H1 (cell line): ENCODE measurements around the gene CUL1. TPM values are rescaled to one million over a fixed set of nuclear protein-coding genes. Genes with fewer than 3 reads are reported as not detected.

Experiments used
- CTCF ChIA-PET: fragments of 300-600 bp; sonication (Branson Sonifier 250); formaldehyde crosslinking; loops from one replicate; lab custom pipeline; 2021; ENCODE audit not compliant: partially characterized antibody; lab: Charles Lee
- POLR2A ChIA-PET: fragments of 300-600 bp; sonication (Branson Sonifier 250); formaldehyde crosslinking; loops from one replicate; lab custom pipeline; 2021; ENCODE audit warnings: inconsistent platforms; ENCODE audit not compliant: partially characterized antibody; lab: Charles Lee
- DNase-seq, 2 experiments: peaks; one replicate each; pipeline versions ENCODE4 v3.0.0 to v3.0.0-alpha.2; 2010 to 2022; ENCODE audit warnings: low spot score in 2 of 2, low read depth in 1 of 2, mixed read lengths in 1 of 2
- FAIRE-seq: peaks from 2 replicates; lab custom pipeline; 2011; peaks lifted over from hg19 to GRCh38; lab: Jason Lieb, UNC
- H2AFZ ChIP-seq: 2 replicates; pipeline ENCODE4 v1.8.1; 2012; ENCODE audit warnings: low read length, inconsistent platforms
- H2AK5ac ChIP-seq: 2 replicates; pipeline ENCODE4 v1.6.1; 2013; ENCODE audit warnings: low read depth, low read length
- H2BK120ac ChIP-seq: replicated peaks from 2 replicates; pipeline ENCODE3; 2013; ENCODE audit warnings: low read depth, low read length, inconsistent platforms
- H2BK12ac ChIP-seq: 2 replicates; pipeline ENCODE4 v1.6.1; 2013; ENCODE audit warnings: low read depth, low read length
- H2BK15ac ChIP-seq: 2 replicates; pipeline ENCODE4 v1.6.1; 2013; ENCODE audit warnings: low read length
- H2BK20ac ChIP-seq: 2 replicates; pipeline ENCODE4 v1.6.1; 2013; ENCODE audit warnings: low read length
- H2BK5ac ChIP-seq: 2 replicates; pipeline ENCODE4 v1.6.1; 2013; ENCODE audit warnings: low read depth, low read length
- H3K14ac ChIP-seq: 2 replicates; pipeline ENCODE4 v1.6.1; 2013; ENCODE audit warnings: inconsistent platforms; ENCODE audit not compliant: insufficient read length
- H3K18ac ChIP-seq: 2 replicates; pipeline ENCODE4 v1.6.1; 2013; ENCODE audit warnings: low read length; ENCODE audit errors: extremely low read depth
- H3K23ac ChIP-seq: 2 replicates; pipeline ENCODE4 v1.6.1; 2013; ENCODE audit warnings: inconsistent platforms; ENCODE audit not compliant: insufficient read length
- H3K23me2 ChIP-seq: 2 replicates; pipeline ENCODE4 v1.6.1; 2013; ENCODE audit warnings: low read depth, low read length
- H3K27ac ChIP-seq: 2 replicates; pipeline ENCODE4 v1.6.1; 2011; ENCODE audit warnings: low read depth, low read length, inconsistent platforms
- H3K27me3 ChIP-seq, 4 experiments: replicated peaks in 1 of 4; 1 replicate in 1 of 4; 2 replicates in 3 of 4; pipeline versions ENCODE4 v1.6.1 to v1.8.1; 2011 to 2013; ENCODE audit warnings: low read length in 3 of 4, mild to moderate bottlenecking in 3 of 4, inconsistent platforms in 2 of 4, mixed read lengths in 2 of 4, moderate library complexity in 1 of 4; ENCODE audit not compliant: control insufficient read depth in 3 of 4, insufficient read depth in 3 of 4; ENCODE audit errors: extremely low read depth in 1 of 4
- H3K36me3 ChIP-seq, 4 experiments: 2 replicates each; pipeline versions ENCODE4 v1.6.1 to v1.8.1; 2011 to 2013; ENCODE audit warnings: mild to moderate bottlenecking in 4 of 4, low read length in 3 of 4, moderate library complexity in 2 of 4, control low read depth in 1 of 4, inconsistent platforms in 1 of 4; ENCODE audit not compliant: insufficient read depth in 4 of 4, control insufficient read depth in 2 of 4
- H3K4ac ChIP-seq: replicated peaks from 2 replicates; pipeline ENCODE3; 2013; ENCODE audit warnings: low read length, low read depth, mixed read lengths, inconsistent platforms; ENCODE audit not compliant: insufficient read length
- H3K4me1 ChIP-seq, 4 experiments: replicated peaks in 1 of 4; 1 replicate in 1 of 4; 2 replicates in 3 of 4; pipeline versions ENCODE4 v1.6.1 to v1.8.1; 2011 to 2013; ENCODE audit warnings: low read length in 3 of 4, inconsistent platforms in 2 of 4, mixed read lengths in 1 of 4; ENCODE audit not compliant: insufficient read depth in 4 of 4, control insufficient read depth in 3 of 4
- H3K4me2 ChIP-seq, 2 experiments: 2 replicates each; pipeline versions ENCODE4 v1.6.1 to v1.8.1; 2011 to 2013; ENCODE audit warnings: low read depth in 2 of 2, low read length in 2 of 2, control low read depth in 1 of 2, inconsistent platforms in 1 of 2, mild to moderate bottlenecking in 1 of 2; ENCODE audit not compliant: insufficient read depth in 1 of 2
- H3K4me3 ChIP-seq, 4 experiments: fragments of 200-600, 300-600 bp in 1 of 4; sonication (generic), shearing (Covaris generic), sonication (Bioruptor Twin) in 1 of 4; 2 replicates each; pipeline versions ENCODE4 v1.5.1 to v1.8.1; 2011 to 2016; ENCODE audit warnings: low read length in 4 of 4, low read depth in 3 of 4, control low read depth in 2 of 4, inconsistent platforms in 2 of 4, mild to moderate bottlenecking in 2 of 4, mixed read lengths in 1 of 4, moderate library complexity in 1 of 4; ENCODE audit not compliant: insufficient read depth in 2 of 4; ENCODE audit errors: extremely low read depth in 1 of 4
- H3K56ac ChIP-seq: replicated peaks from 2 replicates; pipeline ENCODE3; 2013; ENCODE audit warnings: low read depth, mild to moderate bottlenecking, mixed read lengths, low read length, inconsistent platforms; ENCODE audit not compliant: insufficient read length
- H3K79me1 ChIP-seq: 2 replicates; pipeline ENCODE4 v1.6.1; 2013; ENCODE audit warnings: low read depth, low read length, control low read depth
- H3K79me2 ChIP-seq, 2 experiments: 2 replicates each; pipeline versions ENCODE4 v1.6.1 to v1.8.1; 2012 to 2013; ENCODE audit warnings: low read length in 2 of 2, mild to moderate bottlenecking in 2 of 2, inconsistent platforms in 1 of 2; ENCODE audit not compliant: insufficient read depth in 2 of 2, control insufficient read depth in 1 of 2
- H3K9ac ChIP-seq, 4 experiments: replicated peaks in 1 of 4; 1 replicate in 1 of 4; 2 replicates in 3 of 4; pipeline versions ENCODE4 v1.6.1 to v1.8.1; 2011 to 2013; ENCODE audit warnings: low read depth in 3 of 4, low read length in 3 of 4, control low read depth in 2 of 4, mild to moderate bottlenecking in 2 of 4, moderate library complexity in 2 of 4, inconsistent platforms in 1 of 4; ENCODE audit errors: extremely low read depth in 1 of 4
- H3K9me3 ChIP-seq, 2 experiments: 2 replicates each; pipeline versions ENCODE4 v1.6.1 to v1.8.1; 2012 to 2013; ENCODE audit warnings: mild to moderate bottlenecking in 2 of 2, moderate library complexity in 2 of 2, control low read depth in 1 of 2, inconsistent platforms in 1 of 2, low read depth in 1 of 2, low read length in 1 of 2, mixed read lengths in 1 of 2; ENCODE audit not compliant: insufficient read depth in 2 of 2
- H4K20me1 ChIP-seq, 2 experiments: replicated peaks in 1 of 2; 2 replicates each; pipeline versions ENCODE3 to v1.8.1; 2011 to 2013; ENCODE audit warnings: inconsistent platforms in 2 of 2, low read length in 2 of 2, mild to moderate bottlenecking in 1 of 2; ENCODE audit not compliant: insufficient read depth in 2 of 2, control insufficient read depth in 1 of 2
- H4K5ac ChIP-seq: 2 replicates; pipeline ENCODE4 v1.6.1; 2013; ENCODE audit warnings: low read length, low read depth, mixed read lengths, inconsistent platforms; ENCODE audit not compliant: insufficient read length
- H4K8ac ChIP-seq: 2 replicates; pipeline ENCODE4 v1.8.0; 2013; ENCODE audit warnings: mild to moderate bottlenecking, moderate library complexity, low read length, inconsistent platforms; ENCODE audit not compliant: insufficient read depth; ENCODE audit errors: extremely low read depth
- H4K91ac ChIP-seq: replicated peaks from 2 replicates; pipeline ENCODE3; 2013; ENCODE audit warnings: low read length, mixed read lengths, inconsistent platforms; ENCODE audit not compliant: insufficient read length
- CBX8 ChIP-seq: fragments of 300-800, 300-1000 bp; sonication (generic); IDR thresholded peaks from 2 replicates; pipeline ENCODE4 v1.7.1; 2016; ENCODE audit warnings: low read depth, low read length, borderline replicate concordance
- CEBPB ChIP-seq: IDR thresholded peaks from 2 replicates; pipeline ENCODE4 v1.6.1; 2012; ENCODE audit warnings: low read depth, low read length
- EGR1 ChIP-seq: IDR thresholded peaks from 2 replicates; pipeline ENCODE4 v1.6.1; 2011; ENCODE audit warnings: low read depth, low read length, borderline replicate concordance
- HDAC6 ChIP-seq: IDR thresholded peaks from one replicate; pipeline ENCODE4 v1.7.1; 2012; ENCODE audit warnings: low read depth, mild to moderate bottlenecking, inconsistent platforms, low read length, moderate library complexity
- KDM5A ChIP-seq: fragments of 200-600 bp; IDR thresholded peaks from 2 replicates; pipeline ENCODE4 v1.7.1; 2012; ENCODE audit warnings: mild to moderate bottlenecking, low read length, inconsistent platforms, mixed read lengths
- MAFK ChIP-seq: IDR thresholded peaks from 2 replicates; pipeline ENCODE4 v1.6.1; 2012; ENCODE audit warnings: low read depth, mild to moderate bottlenecking, improper control_type of control experiment, low read length
- PHF8 ChIP-seq: fragments of 200-600 bp; sonication (generic); conservative IDR thresholded peaks from 2 replicates; pipeline ENCODE4 v1.7.1; 2012; ENCODE audit warnings: low read depth, mild to moderate bottlenecking, inconsistent platforms, low read length, moderate library complexity
- RAD21 ChIP-seq, 2 experiments: IDR thresholded peaks in 1 of 2; conservative IDR thresholded peaks in 1 of 2; 2 replicates each; pipeline ENCODE4 v1.6.1; 2011; ENCODE audit warnings: low read depth in 2 of 2, low read length in 2 of 2, improper control_type of control experiment in 1 of 2, inconsistent platforms in 1 of 2, mild to moderate bottlenecking in 1 of 2, moderate library complexity in 1 of 2
- RFX5 ChIP-seq: IDR thresholded peaks from 2 replicates; pipeline ENCODE4 v1.6.1; 2011; ENCODE audit warnings: low read depth, low read length, improper control_type of control experiment, borderline replicate concordance
- RXRA ChIP-seq: IDR thresholded peaks from 2 replicates; pipeline ENCODE4 v1.6.1; 2011; ENCODE audit warnings: low read depth, mild to moderate bottlenecking, low read length, moderate library complexity; ENCODE audit not compliant: insufficient read depth
- SAP30 ChIP-seq: fragments of 300-600 bp; sonication (generic); IDR thresholded peaks from 2 replicates; pipeline ENCODE4 v1.7.1; 2012; ENCODE audit warnings: low read length, moderate library complexity, mild to moderate bottlenecking, inconsistent platforms; ENCODE audit not compliant: insufficient read depth, insufficient replicate concordance
- SP1 ChIP-seq: IDR thresholded peaks from 2 replicates; pipeline ENCODE4 v1.6.1; 2011; ENCODE audit warnings: low read depth, low read length
- SRF ChIP-seq: IDR thresholded peaks from 2 replicates; pipeline ENCODE4 v1.6.1; 2011; ENCODE audit warnings: mild to moderate bottlenecking, low read depth, low read length, moderate library complexity
- WGBS, 2 experiments: shearing (Covaris generic) in 1 of 2; methylation state at CpG; one replicate each; pipeline versions ENCODE4 v1.1.6 to v1.1.7; 2013 to 2015; ENCODE audit warnings: low lambda C conversion rate in 2 of 2, mixed read lengths in 2 of 2, inconsistent platforms in 1 of 2, low coverage in 1 of 2, missing lambda C conversion rate in 1 of 2; ENCODE audit not compliant: insufficient replicate concordance in 2 of 2, insufficient coverage in 1 of 2, insufficient read length in 1 of 2; ENCODE audit errors: extremely low coverage in 1 of 2, missing lambda C conversion rate in 1 of 2; 5-methylcytosine and 5-hydroxymethylcytosine counted together
- polyA plus RNA-seq, 7 experiments: library from polyadenylated mRNA; depleted of rRNA in 3 of 7; stranded (reverse) in 5 of 7; unstranded in 2 of 7; fragments of >200 nt in 5 of 7; fragments of 200-250 nt in 2 of 7; gene quantifications; 1 replicate in 5 of 7; 2 replicates in 1 of 7; 4 replicates in 1 of 7; pipeline versions ENCODE4 v1.2.1 to v1.2.3, GENCODE V29; 2011 to 2013; ENCODE audit warnings: missing spikeins in 2 of 7, mixed read lengths in 2 of 7
- total RNA-seq: library from RNA; stranded (reverse); fragmentation: NEBNext Ultra II Directional; extraction: Animal tissue kit (Norgen Biotek cat#: 25700); gene quantifications from 2 replicates; pipeline ENCODE4 v1.2.1, GENCODE V29; 2021
- TF ChIP-seq, protein P1 (sequence below): IDR thresholded peaks from 2 replicates; pipeline ENCODE4 v1.6.1; 2012; ENCODE audit warnings: inconsistent platforms

The CUL1 gene
- total and polyA plus RNA-seq, 2 of the 8 experiments (the other 6 are each of a cell fraction or from before 2014, with no cell fraction given), result 33.0 to 77.3 TPM

DNA sequence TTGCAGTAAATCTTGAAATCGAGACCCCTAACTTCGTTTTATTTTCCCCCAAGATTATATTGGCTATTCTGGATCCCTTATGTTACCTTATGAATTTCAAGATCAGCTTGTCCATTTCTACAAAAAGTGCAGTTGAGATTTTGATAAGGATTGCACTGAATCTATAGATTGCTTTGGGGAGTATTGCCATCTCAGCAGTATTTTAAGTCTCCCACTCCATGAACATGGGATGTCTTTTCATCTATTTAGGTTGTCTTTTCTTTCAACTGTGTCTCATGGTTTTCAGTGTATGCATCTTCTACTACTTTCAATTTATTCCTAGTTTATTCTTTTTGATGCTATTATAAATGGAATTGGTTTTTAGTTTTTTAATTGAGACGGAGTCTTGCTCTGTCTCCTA lies 95.8 kb downstream of the CUL1 start:
- POLR2A ChIA-PET, result interaction anchor here (1.4 kb wide), 1 partner anchor 22 kb away, joined by 3 read pairs; no protein-coding TSS in a partner anchor
- DNase-seq (no peak), FAIRE-seq (no peak)
- Histone ChIP-seq H3K4ac (no peak overlapping the region), H3K4me3 (no peak overlapping the region), H3K27ac (no peak overlapping the region), H4K20me1 (peaks cover 2 to 3% of the 10 kb centered on the region in 2 experiments), H4K91ac (no peak overlapping the region), H2BK12ac (no peak overlapping the region), H3K36me3 (peaks cover 10 to 69% (median 48%) of the 10 kb centered on the region in 4 experiments), H3K27me3 (no peaks in the 10 kb centered on the region), H3K4me2 (no peak overlapping the region), H3K79me2 (no peaks in the 10 kb centered on the region), H3K23me2 (no peaks in the 10 kb centered on the region), H3K18ac (no peak overlapping the region), H4K8ac (no peak overlapping the region), H3K23ac (no peak overlapping the region), H3K9ac (no peak overlapping the region), H3K14ac (no peak overlapping the region), H3K9me3 (peaks cover 0 to 3% of the 10 kb centered on the region in 2 experiments; a peak in 1 of 4 replicates), H2BK15ac (no peak overlapping the region), H3K4me1 (peaks cover 0 to 1% (median 0%) of the 10 kb centered on the region in 4 experiments; a peak in 1 of 7 replicates), H3K79me1 (no peaks in the 10 kb centered on the region), H2BK120ac (no peak overlapping the region), H4K5ac (no peak overlapping the region), H2AFZ (no peak overlapping the region), H2AK5ac (no peak overlapping the region), H2BK20ac (no peak overlapping the region), H3K56ac (no peak overlapping the region), H2BK5ac (no peak overlapping the region)
- CTCF ChIA-PET, result interaction anchor here (1.2 kb wide), 1 partner anchor 10 kb away, joined by 3 read pairs; no protein-coding TSS in a partner anchor
- 91% methylated on average over 3 of the region's 3 CpGs; no CpG with 5 or more reads in 1 of the 2 experiments for WGBS, 2 experiments
- TF ChIP-seq MAFK, result no peak
- no peak for TF ChIP-seq SRF
- no peak for TF ChIP-seq RXRA
- no peak for TF ChIP-seq RFX5
- no peak for TF ChIP-seq PHF8
- TF ChIP-seq RAD21 (IDR thresholded peaks at IDR 0.05 in 1 of 2, conservative IDR thresholded peaks at IDR 0.05 in 1 of 2; ENCODE audit: low read depth in 2 of 2, low read length in 2 of 2), result no peak
- TF ChIP-seq, protein P1, sequence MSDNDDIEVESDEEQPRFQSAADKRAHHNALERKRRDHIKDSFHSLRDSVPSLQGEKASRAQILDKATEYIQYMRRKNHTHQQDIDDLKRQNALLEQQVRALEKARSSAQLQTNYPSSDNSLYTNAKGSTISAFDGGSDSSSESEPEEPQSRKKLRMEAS, result no peak
- no peak for TF ChIP-seq SP1
- TF ChIP-seq HDAC6, result no peak
- TF ChIP-seq SAP30, result no peak
- no peak for TF ChIP-seq KDM5A
- TF ChIP-seq EGR1, result no peak
- TF ChIP-seq CEBPB, result no peak
- no peak for TF ChIP-seq CBX8
